NCI-H2107 (cell line): ENCODE data around the gene VASN.

Source experiments
- DNase-seq: peaks from one replicate; lab custom pipeline; 2025; lab: John Stamatoyannopoulos, UW

Gene VASN

DNA sequence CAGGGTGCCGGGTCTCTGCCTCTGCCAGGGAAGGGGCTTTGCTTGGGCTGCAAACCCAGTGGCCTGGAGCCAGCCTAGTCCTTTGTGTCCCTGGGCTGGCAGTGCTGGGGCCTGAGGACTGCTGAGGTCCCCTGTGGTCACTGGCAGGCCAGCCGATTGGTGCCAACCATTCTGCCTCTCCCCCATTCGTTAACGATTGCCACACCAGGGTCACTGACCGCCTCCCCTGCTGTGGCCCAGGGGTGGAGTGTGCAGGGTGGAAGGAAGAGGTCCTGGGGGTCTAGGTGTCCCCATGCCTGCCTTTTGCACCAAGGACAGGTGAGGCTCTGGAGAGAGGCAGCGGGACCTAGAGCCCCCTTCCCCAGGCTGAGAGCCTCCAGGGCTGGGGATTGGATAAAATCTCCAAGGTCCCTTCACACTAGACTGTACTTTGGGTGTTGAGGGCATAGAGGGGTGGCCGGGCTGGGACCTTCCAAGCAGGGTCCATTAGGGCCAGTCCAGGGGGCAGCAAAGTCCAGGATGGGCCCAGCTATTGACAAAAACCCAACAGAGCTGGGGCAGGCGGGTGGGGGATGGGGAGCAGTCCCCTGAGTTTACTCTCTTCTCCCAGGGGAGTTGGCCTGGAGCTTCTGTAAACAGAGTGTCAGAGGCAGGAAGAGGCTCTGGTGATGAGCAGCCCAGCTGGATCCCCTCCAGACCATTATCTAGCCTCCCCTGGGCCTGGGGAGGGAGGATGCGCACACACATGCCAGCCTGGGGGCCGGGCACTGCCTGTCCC is 1.1 kb downstream of the VASN start:
- DNase-seq = no peak

DNA sequence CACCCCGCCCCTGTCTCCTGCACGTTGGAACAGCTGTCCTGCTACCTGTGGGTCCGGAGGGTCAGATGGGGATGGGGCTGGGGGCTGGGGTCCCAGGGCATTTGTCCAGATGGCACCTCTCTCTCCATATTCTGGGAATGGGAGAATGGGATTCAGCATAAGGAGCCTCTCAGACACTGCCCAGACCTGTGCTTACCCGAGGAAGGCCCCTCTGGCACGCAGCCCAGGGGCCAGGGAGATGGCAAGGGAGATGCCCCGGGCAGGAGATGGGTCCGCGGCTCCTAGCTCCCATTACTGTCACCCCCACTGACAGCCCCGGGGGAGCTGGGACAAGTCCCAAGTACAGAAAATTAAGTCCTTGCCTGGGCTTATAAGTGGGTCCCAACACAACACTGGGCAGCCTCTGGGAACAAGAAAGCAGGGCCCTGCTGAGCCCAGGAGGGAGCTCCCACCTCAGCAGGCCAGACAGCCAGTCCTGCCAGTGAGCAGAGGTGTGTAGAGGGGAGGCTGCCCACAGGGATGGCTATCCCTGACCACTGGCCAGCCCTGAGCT is 1.8 kb downstream of the VASN start:
- DNase-seq = no peak

DNA sequence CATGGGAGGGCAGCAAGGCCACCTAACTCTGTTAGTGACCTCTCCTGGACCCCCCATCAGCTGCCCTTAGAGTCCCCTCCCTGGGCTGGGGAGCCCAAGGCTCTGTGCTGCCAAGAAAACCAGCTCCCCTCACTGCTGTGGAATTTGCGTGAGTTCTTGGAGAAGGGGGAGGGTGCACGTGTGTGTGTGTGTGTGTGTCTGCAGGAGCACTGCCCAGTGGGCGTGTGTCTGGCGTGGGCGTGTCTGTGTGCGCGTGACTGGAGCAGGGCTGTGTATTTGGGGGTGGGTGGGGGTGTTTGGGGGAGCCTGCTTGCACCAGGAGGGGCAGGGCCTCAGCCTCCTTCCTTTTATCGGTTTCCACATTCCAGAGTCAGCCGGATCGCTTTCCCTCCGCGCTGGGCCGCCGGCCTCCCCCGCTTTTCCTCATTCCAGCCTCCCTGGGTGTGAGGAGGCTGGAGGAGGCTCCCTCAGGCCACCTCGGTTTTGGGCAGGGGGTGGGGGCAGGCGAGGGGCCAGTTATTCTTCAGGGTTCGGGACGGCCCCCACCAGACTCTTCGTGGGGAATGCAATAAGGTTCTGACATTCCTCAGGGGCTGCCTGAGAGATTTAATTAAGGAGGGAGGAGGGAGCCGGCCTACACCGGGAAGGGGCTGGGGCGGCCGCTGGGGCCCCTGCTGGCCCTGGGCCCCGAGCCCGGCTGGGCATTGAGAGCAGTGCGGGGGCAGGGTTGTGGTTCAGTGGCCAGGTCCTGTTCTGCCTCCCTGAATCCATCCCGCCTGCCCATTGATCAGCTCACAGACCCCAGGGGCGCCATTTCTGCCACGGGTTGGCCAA is 2.5 kb downstream of the VASN start:
- no peak for DNase-seq

DNA sequence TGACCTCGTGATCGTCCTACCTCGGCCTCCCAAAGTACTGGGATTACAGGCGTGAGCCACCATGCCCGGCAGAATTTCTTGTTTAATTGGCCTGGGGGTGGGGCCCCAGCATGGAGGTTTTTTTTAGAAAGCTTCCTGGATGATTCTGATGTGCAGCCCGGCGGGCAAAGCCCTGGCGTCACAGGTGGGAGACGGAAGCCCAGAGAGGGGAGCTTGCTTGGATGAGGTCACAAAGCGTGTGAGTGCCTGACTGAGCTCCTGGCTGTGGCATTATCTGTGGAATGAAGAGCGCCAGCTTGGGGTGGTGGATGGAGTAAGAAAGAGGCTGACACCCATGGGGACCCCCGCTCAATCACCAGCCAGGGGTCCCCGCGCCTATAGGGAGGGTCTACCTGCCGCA is 4.1 kb downstream of the VASN start:
- DNase-seq = no peak

DNA sequence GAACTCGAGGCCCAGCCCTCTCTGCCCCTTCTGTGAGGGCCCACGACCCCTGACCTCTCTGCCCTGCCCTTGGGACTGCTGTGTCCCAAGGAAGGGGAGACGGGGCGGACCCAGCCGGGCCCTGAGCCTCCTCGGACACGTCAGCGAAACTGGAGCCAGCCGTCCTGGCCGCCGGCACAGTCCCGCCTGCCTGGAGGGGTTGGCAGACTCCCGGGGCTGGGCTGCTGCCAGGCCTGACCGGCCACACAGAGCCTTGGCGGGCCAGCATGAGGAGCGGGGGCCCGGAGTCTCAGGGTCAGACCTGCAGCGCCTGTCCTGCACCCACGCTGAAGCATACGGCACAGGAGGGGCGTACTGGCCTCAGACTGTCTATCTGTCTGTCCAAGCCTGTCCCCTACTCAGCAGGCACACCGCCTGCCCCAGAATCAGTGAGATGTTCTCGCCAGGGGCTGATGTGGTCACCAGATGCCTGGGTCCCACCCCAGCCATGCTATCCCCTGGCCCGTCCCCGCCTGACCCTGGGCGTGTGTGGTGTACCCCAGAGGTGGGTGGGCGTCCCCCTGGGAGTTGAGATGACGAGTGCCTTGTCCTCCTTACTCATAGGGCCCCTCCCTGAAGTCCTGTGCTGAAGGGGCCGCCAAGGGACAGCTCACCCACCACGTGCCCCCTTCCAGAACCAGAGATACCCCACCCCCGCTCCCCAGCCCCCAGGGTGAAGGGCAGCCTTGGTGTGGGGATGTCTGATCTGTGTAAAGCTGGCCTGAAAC is 4.7 kb downstream of the VASN start:
- no peak for DNase-seq

DNA sequence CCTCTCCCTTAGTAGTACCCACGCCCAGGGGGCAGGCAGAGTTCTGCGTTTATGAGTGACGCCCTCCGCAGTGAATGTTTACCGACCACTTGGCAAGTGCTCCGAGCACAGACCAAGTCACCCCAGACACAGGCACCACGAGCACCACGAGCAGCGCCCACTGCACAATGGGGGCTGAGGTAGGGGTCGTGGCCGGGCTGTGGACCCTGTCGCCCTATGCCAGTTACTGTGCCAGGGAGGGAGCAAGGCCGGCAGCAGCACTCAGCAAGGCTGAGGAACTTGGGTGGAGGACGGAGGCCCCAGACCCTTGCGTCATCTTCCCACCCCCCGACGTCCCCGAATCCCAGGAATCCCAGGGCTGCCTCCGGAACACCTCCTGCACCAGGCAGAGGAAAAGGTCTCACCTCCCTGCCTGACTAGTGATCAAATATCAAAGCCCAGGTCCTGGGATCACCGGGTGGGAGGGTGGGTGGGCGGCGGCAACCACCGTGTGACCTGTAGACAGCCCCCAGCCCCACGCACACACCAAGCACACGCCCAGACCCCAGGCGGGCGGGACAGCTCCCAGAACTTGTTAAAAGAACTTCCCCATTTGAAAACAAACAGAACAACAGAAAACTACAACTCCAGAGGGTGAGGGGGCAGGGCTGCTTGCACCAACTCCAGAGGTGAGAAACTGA is 5.4 kb downstream of the VASN start:
- DNase-seq = no peak

DNA sequence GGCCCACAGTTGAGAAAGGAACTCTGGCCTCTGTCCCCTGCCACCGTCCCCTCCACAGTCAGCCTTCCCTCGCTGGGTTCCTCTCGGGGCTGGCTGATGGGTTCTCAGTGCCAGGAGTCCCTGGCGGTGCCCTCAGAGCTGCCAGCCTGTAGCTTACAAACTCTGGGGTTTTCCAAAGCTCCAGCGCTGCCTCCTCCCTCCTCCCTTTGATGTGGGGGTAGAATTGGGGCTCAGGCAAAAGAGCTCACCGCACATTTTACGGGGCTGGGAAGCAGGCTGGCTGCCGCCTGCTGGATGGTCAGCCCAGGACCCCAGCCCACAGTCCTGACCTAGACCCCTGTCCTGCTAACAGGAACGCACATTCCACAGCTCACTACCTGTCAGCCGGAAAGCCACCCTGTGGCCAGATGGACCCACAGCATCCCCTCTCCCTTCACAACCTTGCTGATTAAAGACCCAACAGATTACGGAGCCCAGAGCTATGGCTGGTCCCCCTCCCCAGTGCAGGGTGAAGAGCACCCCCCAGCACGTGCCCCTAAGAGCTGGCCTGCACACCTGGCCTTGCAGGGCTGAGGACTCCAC is 6.0 kb downstream of the VASN start:
- DNase-seq = no peak

DNA sequence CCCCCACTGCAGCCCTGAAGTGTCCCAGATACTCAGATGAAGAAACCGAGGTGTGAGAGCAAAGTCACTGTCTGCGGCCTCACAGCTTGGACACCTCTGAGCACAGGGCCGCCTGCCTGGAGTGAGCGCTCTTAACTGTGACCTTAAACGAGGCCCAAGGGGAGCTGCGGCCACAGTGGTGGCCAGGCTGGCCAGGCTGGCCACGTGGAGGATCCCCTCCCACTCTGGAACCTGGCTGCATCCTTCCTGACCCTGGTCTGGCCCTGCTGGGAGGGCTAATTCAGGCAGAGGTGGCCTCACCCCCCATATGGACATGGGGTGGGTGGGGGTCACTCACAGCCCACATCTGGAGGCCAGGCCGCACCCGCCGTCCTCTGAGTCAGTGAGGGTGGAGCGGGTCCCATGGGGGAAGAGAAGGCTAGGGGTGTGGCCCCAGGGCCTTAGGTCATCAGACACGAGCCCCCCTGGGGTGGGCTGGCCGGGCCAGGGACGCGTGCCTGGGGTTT is 6.6 kb downstream of the VASN start:
- no peak for DNase-seq

DNA sequence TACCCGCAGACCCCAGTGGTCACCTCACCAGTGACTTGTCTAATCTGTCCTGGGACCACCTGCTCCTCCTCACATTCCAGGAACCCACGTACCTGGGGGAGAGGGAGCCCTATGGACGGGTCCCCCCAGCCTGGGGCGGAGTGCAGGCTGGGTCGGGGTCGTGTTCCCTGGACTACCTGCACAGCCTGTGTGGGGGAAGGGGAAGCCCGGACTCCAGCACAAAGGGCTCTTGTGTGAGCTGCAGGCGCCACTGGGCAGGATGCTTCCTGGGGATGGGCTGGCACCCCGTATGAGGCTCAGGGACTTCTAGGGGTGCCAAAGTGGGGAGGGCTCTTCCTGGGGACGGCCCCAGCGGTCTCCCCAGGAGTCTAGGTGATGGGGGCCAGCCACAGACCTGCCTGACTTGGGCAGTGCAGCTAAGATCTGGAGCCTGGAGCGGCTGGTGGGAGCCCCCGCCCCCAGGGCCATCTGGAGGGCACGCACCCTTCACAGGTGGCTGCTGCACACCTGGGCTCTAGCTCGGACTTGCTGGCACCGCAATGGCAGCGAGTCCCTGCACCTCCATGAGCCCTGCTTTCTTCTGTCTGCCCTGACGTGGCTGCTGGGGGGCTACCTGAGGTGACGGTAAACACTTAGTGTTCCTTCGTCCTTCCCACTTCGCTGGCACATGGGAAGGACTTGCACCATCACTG is 7.5 kb downstream of the VASN start:
- no peak for DNase-seq

DNA sequence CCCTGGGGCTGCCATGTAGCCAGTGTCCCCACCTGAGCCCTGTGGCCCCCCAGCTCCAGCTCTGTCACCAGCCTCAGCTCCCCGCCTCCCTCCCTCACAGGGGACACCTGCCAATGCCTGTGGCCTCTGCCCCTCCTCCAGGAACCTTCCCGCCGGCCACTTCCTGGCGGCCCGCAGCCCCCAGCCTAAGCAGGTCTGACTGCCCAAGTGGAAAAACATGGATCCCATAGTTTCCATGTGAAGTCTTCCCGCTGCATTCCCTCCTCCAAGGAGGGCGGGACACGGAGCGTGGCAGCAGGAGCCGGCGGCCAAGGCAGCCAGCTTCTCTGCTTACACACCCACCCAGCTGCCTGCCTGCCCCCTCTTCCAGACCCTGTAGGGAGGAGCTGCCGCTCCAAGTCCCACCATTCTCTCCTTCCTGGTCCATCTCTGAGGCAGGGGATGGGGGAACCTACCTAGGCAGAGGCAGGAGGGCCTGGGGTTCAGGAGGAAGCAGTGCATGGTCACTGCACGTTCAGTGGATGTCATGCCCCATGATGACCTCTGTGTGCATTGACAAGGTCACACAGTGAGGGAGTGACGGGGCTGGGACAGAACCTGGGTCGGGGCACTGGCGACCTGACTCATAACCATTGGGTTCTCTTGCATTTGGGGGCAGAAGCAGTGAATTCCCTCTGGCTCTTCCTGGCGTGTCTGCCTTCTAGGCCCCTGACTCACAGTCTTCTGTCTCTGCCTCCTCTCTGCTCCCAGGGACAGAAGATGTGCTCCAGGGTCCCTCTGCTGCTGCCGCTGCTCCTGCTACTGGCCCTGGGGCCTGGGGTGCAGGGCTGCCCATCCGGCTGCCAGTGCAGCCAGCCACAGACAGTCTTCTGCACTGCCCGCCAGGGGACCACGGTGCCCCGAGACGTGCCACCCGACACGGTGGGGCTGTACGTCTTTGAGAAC is 8.7 kb downstream of the VASN start:
- no peak for DNase-seq

DNA sequence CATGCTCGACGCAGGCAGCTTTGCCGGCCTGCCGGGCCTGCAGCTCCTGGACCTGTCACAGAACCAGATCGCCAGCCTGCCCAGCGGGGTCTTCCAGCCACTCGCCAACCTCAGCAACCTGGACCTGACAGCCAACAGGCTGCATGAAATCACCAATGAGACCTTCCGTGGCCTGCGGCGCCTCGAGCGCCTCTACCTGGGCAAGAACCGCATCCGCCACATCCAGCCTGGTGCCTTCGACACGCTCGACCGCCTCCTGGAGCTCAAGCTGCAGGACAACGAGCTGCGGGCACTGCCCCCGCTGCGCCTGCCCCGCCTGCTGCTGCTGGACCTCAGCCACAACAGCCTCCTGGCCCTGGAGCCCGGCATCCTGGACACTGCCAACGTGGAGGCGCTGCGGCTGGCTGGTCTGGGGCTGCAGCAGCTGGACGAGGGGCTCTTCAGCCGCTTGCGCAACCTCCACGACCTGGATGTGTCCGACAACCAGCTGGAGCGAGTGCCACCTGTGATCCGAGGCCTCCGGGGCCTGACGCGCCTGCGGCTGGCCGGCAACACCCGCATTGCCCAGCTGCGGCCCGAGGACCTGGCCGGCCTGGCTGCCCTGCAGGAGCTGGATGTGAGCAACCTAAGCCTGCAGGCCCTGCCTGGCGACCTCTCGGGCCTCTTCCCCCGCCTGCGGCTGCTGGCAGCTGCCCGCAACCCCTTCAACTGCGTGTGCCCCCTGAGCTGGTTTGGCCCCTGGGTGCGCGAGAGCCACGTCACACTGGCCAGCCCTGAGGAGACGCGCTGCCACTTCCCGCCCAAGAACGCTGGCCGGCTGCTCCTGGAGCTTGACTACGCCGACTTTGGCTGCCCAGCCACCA is 9.7 kb downstream of the VASN start:
- DNase-seq = no peak

DNA sequence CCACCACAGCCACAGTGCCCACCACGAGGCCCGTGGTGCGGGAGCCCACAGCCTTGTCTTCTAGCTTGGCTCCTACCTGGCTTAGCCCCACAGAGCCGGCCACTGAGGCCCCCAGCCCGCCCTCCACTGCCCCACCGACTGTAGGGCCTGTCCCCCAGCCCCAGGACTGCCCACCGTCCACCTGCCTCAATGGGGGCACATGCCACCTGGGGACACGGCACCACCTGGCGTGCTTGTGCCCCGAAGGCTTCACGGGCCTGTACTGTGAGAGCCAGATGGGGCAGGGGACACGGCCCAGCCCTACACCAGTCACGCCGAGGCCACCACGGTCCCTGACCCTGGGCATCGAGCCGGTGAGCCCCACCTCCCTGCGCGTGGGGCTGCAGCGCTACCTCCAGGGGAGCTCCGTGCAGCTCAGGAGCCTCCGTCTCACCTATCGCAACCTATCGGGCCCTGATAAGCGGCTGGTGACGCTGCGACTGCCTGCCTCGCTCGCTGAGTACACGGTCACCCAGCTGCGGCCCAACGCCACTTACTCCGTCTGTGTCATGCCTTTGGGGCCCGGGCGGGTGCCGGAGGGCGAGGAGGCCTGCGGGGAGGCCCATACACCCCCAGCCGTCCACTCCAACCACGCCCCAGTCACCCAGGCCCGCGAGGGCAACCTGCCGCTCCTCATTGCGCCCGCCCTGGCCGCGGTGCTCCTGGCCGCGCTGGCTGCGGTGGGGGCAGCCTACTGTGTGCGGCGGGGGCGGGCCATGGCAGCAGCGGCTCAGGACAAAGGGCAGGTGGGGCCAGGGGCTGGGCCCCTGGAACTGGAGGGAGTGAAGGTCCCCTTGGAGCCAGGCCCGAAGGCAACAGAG is 10.5 kb downstream of the VASN start:
- DNase-seq = no peak

DNA sequence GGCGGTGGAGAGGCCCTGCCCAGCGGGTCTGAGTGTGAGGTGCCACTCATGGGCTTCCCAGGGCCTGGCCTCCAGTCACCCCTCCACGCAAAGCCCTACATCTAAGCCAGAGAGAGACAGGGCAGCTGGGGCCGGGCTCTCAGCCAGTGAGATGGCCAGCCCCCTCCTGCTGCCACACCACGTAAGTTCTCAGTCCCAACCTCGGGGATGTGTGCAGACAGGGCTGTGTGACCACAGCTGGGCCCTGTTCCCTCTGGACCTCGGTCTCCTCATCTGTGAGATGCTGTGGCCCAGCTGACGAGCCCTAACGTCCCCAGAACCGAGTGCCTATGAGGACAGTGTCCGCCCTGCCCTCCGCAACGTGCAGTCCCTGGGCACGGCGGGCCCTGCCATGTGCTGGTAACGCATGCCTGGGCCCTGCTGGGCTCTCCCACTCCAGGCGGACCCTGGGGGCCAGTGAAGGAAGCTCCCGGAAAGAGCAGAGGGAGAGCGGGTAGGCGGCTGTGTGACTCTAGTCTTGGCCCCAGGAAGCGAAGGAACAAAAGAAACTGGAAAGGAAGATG is 11.2 kb downstream of the VASN start:
- no peak for DNase-seq

DNA sequence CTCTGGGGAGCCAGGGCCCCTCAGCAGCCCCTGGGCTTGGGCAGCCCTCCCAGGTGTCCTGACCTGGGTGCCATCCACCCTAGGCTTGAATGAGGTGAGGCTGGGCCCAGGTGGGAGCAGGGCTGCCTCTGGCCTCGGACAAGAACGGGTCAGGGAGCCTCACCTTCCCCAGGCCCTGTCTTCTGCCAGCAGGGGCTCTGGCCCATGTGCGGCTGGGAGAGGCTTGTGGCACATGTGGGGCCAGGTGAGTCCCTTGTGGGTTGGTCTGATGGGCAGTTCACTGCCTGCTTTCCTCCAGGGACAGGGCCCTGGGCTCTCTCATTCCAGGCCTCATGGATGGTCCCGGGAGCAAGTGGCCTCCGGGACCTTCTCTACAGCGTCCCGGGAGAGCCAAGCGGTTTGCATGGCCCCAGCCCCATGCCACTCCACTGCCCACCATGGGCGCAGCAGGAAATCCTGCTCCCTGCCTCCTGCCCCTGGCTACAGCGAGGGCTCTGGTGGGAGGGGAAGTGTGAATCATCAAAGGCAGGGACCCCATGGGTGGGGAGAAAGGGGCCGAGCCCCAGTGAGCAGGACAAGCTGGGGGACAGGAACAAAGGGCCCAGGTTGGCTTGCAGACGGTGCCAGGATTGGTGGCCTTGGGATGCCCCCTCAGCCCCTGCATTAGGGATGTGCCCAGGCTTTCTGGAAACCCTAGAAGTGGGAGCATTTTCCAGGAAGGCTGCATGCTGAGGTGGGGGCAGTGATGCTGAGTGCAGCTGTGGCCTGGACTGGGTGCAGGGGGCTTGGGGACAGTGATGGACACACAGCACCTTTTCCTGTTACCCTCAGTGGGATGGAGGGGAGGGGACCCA is 12.2 kb downstream of the VASN start:
- DNase-seq = no peak

DNA sequence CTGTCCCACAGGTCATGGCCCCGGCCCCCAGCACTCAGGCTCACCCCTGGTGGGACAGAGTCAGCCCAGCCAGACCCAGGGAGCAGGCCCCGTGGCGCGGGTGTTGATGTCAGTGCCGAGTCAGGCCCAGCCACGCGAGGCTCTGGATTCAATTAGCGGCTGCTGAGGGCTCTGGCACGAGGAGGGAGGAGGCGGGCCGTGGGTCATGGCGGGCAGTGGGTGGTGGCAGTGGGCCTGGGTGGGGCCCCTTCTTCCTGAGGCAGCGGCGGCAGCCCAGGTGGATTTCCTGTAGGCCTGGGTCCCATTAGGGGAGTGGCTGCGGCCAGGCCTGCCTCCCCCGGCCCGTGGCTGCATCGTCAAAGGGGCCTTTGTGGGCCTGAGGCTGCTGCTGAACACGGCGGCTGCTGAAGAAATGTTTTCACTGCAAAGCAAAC is 12.9 kb downstream of the VASN start:
- no peak for DNase-seq
